ENCODE measurements around the gene IBSP. TPM values are rescaled to one million over a fixed set of nuclear protein-coding genes. Genes with fewer than 3 reads are reported as not detected.

The IBSP gene
- total RNA-seq, 2 donors from 2014 or later, result not detected

GRCh38 chr4:87785731-87786509, 13.4 kb upstream of the IBSP start:
- H3K4me3 ChIP-seq (ENCODE audit: low read length), result no peak overlapping the region
- H3K4me1 Mint-ChIP-seq, result no peaks in the 10 kb centered on the region

GRCh38 chr4:87802858-87803257, 3.5 kb downstream of the IBSP start:
- no peak overlapping the region for H3K4me3 ChIP-seq (ENCODE audit: low read length)
- Mint-ChIP-seq H3K36me3 (ENCODE audit: low read depth) (no peaks in the 10 kb centered on the region), H3K4me1 (no peaks in the 10 kb centered on the region), H3K27ac (no peak overlapping the region), H3K27me3 (ENCODE audit: insufficient read depth) (no peaks in the 10 kb centered on the region), H3K4me3 (no peak overlapping the region), H3K9me3 (no peaks in the 10 kb centered on the region)
- no peaks in the 10 kb centered on the region for H3K36me3 ChIP-seq (ENCODE audit: control insufficient read depth, insufficient read depth, low read length)
- no peak overlapping the region for H3K9ac ChIP-seq (ENCODE audit: extremely low read depth, low read length, poor library complexity, severe bottlenecking)
- H3K9me3 ChIP-seq (ENCODE audit: control insufficient read depth, low read length), result no peaks in the 10 kb centered on the region
- no peak for DNase-seq
- H3K27me3 ChIP-seq (ENCODE audit: control insufficient read depth, insufficient read depth, low read length, poor library complexity, severe bottlenecking), result no peaks in the 10 kb centered on the region
- H3K27ac ChIP-seq (ENCODE audit: low read depth, low read length), result no peak overlapping the region
- TF ChIP-seq CTCF (conservative IDR thresholded peaks at IDR 0.05), result no peak
- H3K4me1 ChIP-seq (ENCODE audit: control insufficient read depth, insufficient read depth, low read length), result no peaks in the 10 kb centered on the region

More at GRCh38 chr4:87785731-87786509, 13.4 kb upstream of the IBSP start:
- no peaks in the 10 kb centered on the region for H3K36me3 Mint-ChIP-seq (ENCODE audit: low read depth)
- no peak overlapping the region for H3K27ac Mint-ChIP-seq
- H3K4me1 ChIP-seq (ENCODE audit: control insufficient read depth, insufficient read depth, low read length), result no peaks in the 10 kb centered on the region
- TF ChIP-seq CTCF (conservative IDR thresholded peaks at IDR 0.05), result no peak
- H3K27me3 ChIP-seq (ENCODE audit: control insufficient read depth, insufficient read depth, low read length, poor library complexity, severe bottlenecking), result no peaks in the 10 kb centered on the region
- H3K9me3 ChIP-seq (ENCODE audit: control insufficient read depth, low read length), result no peaks in the 10 kb centered on the region
- no peak for DNase-seq
- H3K36me3 ChIP-seq (ENCODE audit: control insufficient read depth, insufficient read depth, low read length), result no peaks in the 10 kb centered on the region
- H3K9me3 Mint-ChIP-seq, result no peaks in the 10 kb centered on the region
- no peaks in the 10 kb centered on the region for H3K27me3 Mint-ChIP-seq (ENCODE audit: insufficient read depth)
- H3K27ac ChIP-seq (ENCODE audit: low read depth, low read length), result no peak overlapping the region
- no peak overlapping the region for H3K4me3 Mint-ChIP-seq
- no peak overlapping the region for H3K9ac ChIP-seq (ENCODE audit: extremely low read depth, low read length, poor library complexity, severe bottlenecking)
- WGBS, 2 experiments (ENCODE audit: insufficient coverage in 1 of 2, insufficient read length in 1 of 2), result 92 to 95% methylated on average over 9 to 15 of the region's 15 CpGs

- H3K4me3 Mint-ChIP-seq, result no peak overlapping the region
- Histone ChIP-seq H3K27ac (ENCODE audit: low read depth, low read length) (no peak overlapping the region), H3K4me1 (ENCODE audit: control insufficient read depth, insufficient read depth, low read length) (no peaks in the 10 kb centered on the region), H3K27me3 (ENCODE audit: control insufficient read depth, insufficient read depth, low read length, poor library complexity, severe bottlenecking) (no peaks in the 10 kb centered on the region), H3K9me3 (ENCODE audit: control insufficient read depth, low read length) (no peaks in the 10 kb centered on the region), H3K4me3 (ENCODE audit: low read length) (no peak overlapping the region), H3K36me3 (ENCODE audit: control insufficient read depth, insufficient read depth, low read length) (no peaks in the 10 kb centered on the region), H3K9ac (ENCODE audit: extremely low read depth, low read length, poor library complexity, severe bottlenecking) (no peak overlapping the region)
- no peaks in the 10 kb centered on the region for H3K9me3 Mint-ChIP-seq
- H3K27me3 Mint-ChIP-seq (ENCODE audit: insufficient read depth), result no peaks in the 10 kb centered on the region
- no peaks in the 10 kb centered on the region for H3K36me3 Mint-ChIP-seq (ENCODE audit: low read depth)
- no peak for TF ChIP-seq CTCF (conservative IDR thresholded peaks at IDR 0.05)
- no peak for DNase-seq
- no peak overlapping the region for H3K27ac Mint-ChIP-seq
- WGBS, 2 experiments (ENCODE audit: insufficient coverage in 1 of 2, insufficient read length in 1 of 2), result 93 to 100% methylated on average over 1 to 2 of the region's 2 CpGs
- H3K4me1 Mint-ChIP-seq, result no peaks in the 10 kb centered on the region
Observed at GRCh38 chr4:87803421-87803820, 4.1 kb downstream of the IBSP start.
